H9 (cell line): ENCODE results near the gene CD79A. TPM values are rescaled to one million over a fixed set of nuclear protein-coding genes. Genes with fewer than 3 reads are reported as not detected.
A peak's percentile ranks its signal among the peaks of the same experiment; 100 is the strongest.

Experiments used
- DNase-seq: peaks from one replicate; pipeline ENCODE4 v3.0.0-alpha.2; 2017
- H2AFZ ChIP-seq: one replicate; pipeline ENCODE4 v1.6.1; 2013; ENCODE audit warnings: mild to moderate bottlenecking, low read length, control low read depth, moderate library complexity
- H2AK5ac ChIP-seq: 2 replicates; pipeline ENCODE4 v1.6.1; 2013; ENCODE audit warnings: low read length, control low read depth, mixed read lengths; ENCODE audit not compliant: insufficient read length
- H2BK120ac ChIP-seq: one replicate; pipeline ENCODE4 v1.6.1; 2013; ENCODE audit warnings: low read depth, mild to moderate bottlenecking, low read length, control low read depth, inconsistent platforms; ENCODE audit not compliant: poor library complexity, severe bottlenecking
- H2BK12ac ChIP-seq: 2 replicates; pipeline ENCODE4 v1.6.1; 2013; ENCODE audit warnings: low read length, control low read depth, mixed read lengths, low read depth; ENCODE audit not compliant: insufficient read length
- H2BK15ac ChIP-seq: 2 replicates; pipeline ENCODE4 v1.6.1; 2013; ENCODE audit warnings: low read depth, low read length, control low read depth
- H2BK20ac ChIP-seq: one replicate; pipeline ENCODE4 v1.6.1; 2013; ENCODE audit warnings: low read depth, mild to moderate bottlenecking, low read length, control low read depth, inconsistent platforms; ENCODE audit not compliant: poor library complexity, severe bottlenecking
- H2BK5ac ChIP-seq: 2 replicates; pipeline ENCODE4 v1.6.1; 2013; ENCODE audit warnings: low read length, control low read depth, mixed read lengths; ENCODE audit not compliant: insufficient read length
- H3K14ac ChIP-seq: 2 replicates; pipeline ENCODE4 v1.6.1; 2013; ENCODE audit warnings: low read length, control low read depth; ENCODE audit not compliant: insufficient read depth
- H3K18ac ChIP-seq: 2 replicates; pipeline ENCODE4 v1.6.1; 2013; ENCODE audit warnings: low read depth, mild to moderate bottlenecking, mixed read lengths, low read length, control low read depth; ENCODE audit not compliant: insufficient read length
- H3K23ac ChIP-seq: 2 replicates; pipeline ENCODE4 v1.6.1; 2013; ENCODE audit warnings: low read length, control low read depth, mixed read lengths, low read depth; ENCODE audit not compliant: insufficient read length
- H3K23me2 ChIP-seq: 2 replicates; pipeline ENCODE4 v1.6.1; 2013; ENCODE audit warnings: low read depth, mild to moderate bottlenecking, mixed read lengths, low read length, control low read depth; ENCODE audit not compliant: insufficient read length, poor library complexity, severe bottlenecking
- H3K27ac ChIP-seq: 2 replicates; pipeline ENCODE4 v1.5.1; 2013; ENCODE audit warnings: low read length, control low read depth, mixed read lengths, low read depth; ENCODE audit not compliant: insufficient read length
- H3K27me3 ChIP-seq: 2 replicates; pipeline ENCODE4 v1.6.1; 2013; ENCODE audit warnings: low read length, control low read depth, inconsistent platforms; ENCODE audit not compliant: insufficient read depth
- H3K4ac ChIP-seq: 2 replicates; pipeline ENCODE4 v1.6.1; 2013; ENCODE audit warnings: low read depth, mild to moderate bottlenecking, control low read depth, inconsistent platforms, low read length, moderate library complexity
- H3K4me1 ChIP-seq: 2 replicates; pipeline ENCODE4 v1.6.1; 2013; ENCODE audit warnings: low read length, control low read depth, inconsistent platforms; ENCODE audit not compliant: insufficient read depth
- H3K4me2 ChIP-seq: 2 replicates; pipeline ENCODE4 v1.6.1; 2013; ENCODE audit warnings: low read length, control low read depth, mixed read lengths; ENCODE audit not compliant: insufficient read length, insufficient read depth
- H3K56ac ChIP-seq: 2 replicates; pipeline ENCODE4 v1.6.1; 2013; ENCODE audit warnings: low read depth, mild to moderate bottlenecking, mixed read lengths, low read length, control low read depth; ENCODE audit not compliant: insufficient read length
- H3K79me1 ChIP-seq: 2 replicates; pipeline ENCODE4 v1.6.1; 2013; ENCODE audit warnings: low read depth, mild to moderate bottlenecking, moderate library complexity, low read length, control low read depth, inconsistent platforms; ENCODE audit not compliant: insufficient read depth, poor library complexity, severe bottlenecking
- H3K79me2 ChIP-seq: 2 replicates; pipeline ENCODE4 v1.6.1; 2013; ENCODE audit warnings: low read length, control low read depth, inconsistent platforms; ENCODE audit not compliant: insufficient read depth
- H3K9ac ChIP-seq: 2 replicates; pipeline ENCODE4 v1.6.1; 2013; ENCODE audit warnings: low read length, control low read depth, mixed read lengths; ENCODE audit not compliant: insufficient read length; ENCODE audit errors: extremely low read depth
- H3K9me3 ChIP-seq: one replicate; pipeline ENCODE4 v1.6.1; 2013; ENCODE audit warnings: low read depth, low read length, inconsistent platforms; ENCODE audit not compliant: control insufficient read depth
- H3T11ph ChIP-seq: one replicate; pipeline ENCODE4 v1.6.1; 2013; ENCODE audit warnings: mild to moderate bottlenecking, low read length, control low read depth, inconsistent platforms
- H4K20me1 ChIP-seq: one replicate; pipeline ENCODE4 v1.6.1; 2013; ENCODE audit not compliant: control insufficient read depth, insufficient read length, insufficient read depth
- H4K5ac ChIP-seq: 2 replicates; pipeline ENCODE4 v1.6.1; 2013; ENCODE audit warnings: low read depth, mild to moderate bottlenecking, mixed read lengths, low read length, control low read depth; ENCODE audit not compliant: insufficient read length
- H4K8ac ChIP-seq: replicated peaks from 2 replicates; pipeline ENCODE4 v1.6.1; 2013; ENCODE audit warnings: low read length, control low read depth, mixed read lengths, low read depth; ENCODE audit not compliant: insufficient read length
- H4K91ac ChIP-seq: 2 replicates; pipeline ENCODE4 v1.6.1; 2013; ENCODE audit warnings: low read depth, mild to moderate bottlenecking, moderate library complexity, mixed read lengths, low read length, control low read depth; ENCODE audit not compliant: insufficient read length
- H3K27ac Mint-ChIP-seq, 3 experiments: 2 replicates in 2 of 3; 3 replicates in 1 of 3; pipeline ENCODE4 v1.8.0; 2020 to 2021; ENCODE audit warnings: mixed read lengths in 3 of 3, mild to moderate bottlenecking in 1 of 3, moderate library complexity in 1 of 3
- H3K27me3 Mint-ChIP-seq: 2 replicates; pipeline ENCODE4 v1.8.0; 2021; ENCODE audit warnings: low read depth, mild to moderate bottlenecking, moderate library complexity, mixed read lengths
- H3K36me3 Mint-ChIP-seq, 3 experiments: 2 replicates in 2 of 3; 3 replicates in 1 of 3; pipeline ENCODE4 v1.8.0; 2020 to 2021; ENCODE audit warnings: low read depth in 3 of 3, mixed read lengths in 3 of 3; ENCODE audit not compliant: insufficient read depth in 1 of 3
- H3K4me1 Mint-ChIP-seq, 2 experiments: 2 replicates each; pipeline ENCODE4 v1.8.0; 2020; ENCODE audit warnings: mixed read lengths in 2 of 2
- H3K4me3 Mint-ChIP-seq, 2 experiments: 2 replicates in 1 of 2; 3 replicates in 1 of 2; pipeline ENCODE4 v1.8.0; 2020 to 2021; ENCODE audit warnings: mild to moderate bottlenecking in 2 of 2, mixed read lengths in 2 of 2, moderate library complexity in 1 of 2
- H3K9me3 Mint-ChIP-seq, 2 experiments: 2 replicates in 1 of 2; 3 replicates in 1 of 2; pipeline ENCODE4 v1.8.0; 2020; ENCODE audit warnings: mild to moderate bottlenecking in 2 of 2, mixed read lengths in 2 of 2, moderate library complexity in 1 of 2
- WGBS: extraction: QIAGEN DNeasy Blood & Tissue Kit; methylation state at CpG from one replicate; pipeline ENCODE4 v1.1.7; 2013; ENCODE audit warnings: missing lambda C conversion rate, low lambda C conversion rate, mixed read lengths; ENCODE audit not compliant: insufficient read length; ENCODE audit errors: extremely low coverage; 5-methylcytosine and 5-hydroxymethylcytosine counted together
- total RNA-seq: library from RNA; stranded (reverse); gene quantifications from 2 replicates; pipeline ENCODE4 v1.2.1, GENCODE V29; 2021
- TF ChIP-seq, protein P1 (sequence below): fragments of 200-600 bp; sonication (generic); conservative IDR thresholded peaks from 3 replicates; pipeline ENCODE4 v1.8.0; 2021; ENCODE audit warnings: antibody characterized with exemption, mild to moderate bottlenecking

The CD79A gene
- total RNA-seq, 1 experiment from 2014 or later = 0.22 TPM

DNA sequence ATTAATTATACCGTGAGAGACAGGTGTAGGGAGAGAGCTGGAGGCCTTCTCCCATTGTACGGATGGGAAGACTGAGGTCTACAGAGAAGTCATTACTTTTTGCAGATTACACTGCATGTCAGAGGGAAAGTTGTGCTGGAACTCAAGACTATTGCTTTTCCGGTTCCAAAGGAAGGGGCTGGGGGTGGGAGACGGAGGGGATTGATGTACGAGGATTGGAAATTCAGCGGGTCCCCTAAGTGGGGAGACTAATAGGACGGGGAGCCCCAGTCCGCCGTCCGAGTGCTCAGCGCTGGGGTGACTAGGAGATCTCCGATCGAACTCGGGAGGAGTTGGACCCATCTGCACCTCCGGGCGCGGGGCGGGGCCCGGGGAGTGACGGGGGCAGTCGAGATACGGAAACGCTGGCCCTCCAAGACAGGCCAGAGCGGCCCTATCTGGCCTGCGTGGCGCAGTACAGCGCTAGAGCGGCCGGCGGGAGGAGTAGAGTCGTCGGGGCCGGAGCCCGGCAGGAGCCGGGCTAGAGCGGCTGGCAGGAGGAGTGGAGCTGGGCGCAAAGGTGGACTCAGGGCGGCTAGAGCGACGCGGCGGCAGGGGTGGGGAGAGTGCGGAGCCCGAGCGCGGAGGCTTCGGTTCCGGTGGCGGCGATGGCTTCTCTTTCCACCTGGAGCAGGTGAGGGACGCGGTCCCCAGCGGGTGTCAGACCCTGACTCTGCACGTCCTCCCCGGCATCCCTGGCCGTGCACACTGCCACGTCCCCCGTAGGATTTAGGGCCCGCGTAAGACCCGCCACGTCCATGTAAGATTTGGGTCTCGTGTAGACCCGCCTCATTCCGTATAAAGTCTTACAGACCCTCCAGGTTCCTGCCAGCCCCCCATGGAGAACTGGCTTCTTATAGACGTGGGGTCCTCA lies 7.0 kb downstream of the CD79A start:
- Histone ChIP-seq H2AK5ac (no peak overlapping the region), H3K27me3 (no peaks in the 10 kb centered on the region; the same call in 1 of the 2 replicates), H3K18ac (no peak overlapping the region), H3K4me1 (peaks cover 8% of the 10 kb centered on the region), H2BK12ac (no peak overlapping the region), H3K79me2 (no peaks in the 10 kb centered on the region), H3K27ac (no peak overlapping the region), H3K4ac (no peak overlapping the region), H3K79me1 (no peaks in the 10 kb centered on the region), H4K5ac (no peak overlapping the region), H4K8ac (no peak overlapping the region), H2BK120ac (no peak overlapping the region), H3K23me2 (peaks cover 20% of the 10 kb centered on the region), H2AFZ (no peak overlapping the region), H4K91ac (no peak overlapping the region), H3K9me3 (no peaks in the 10 kb centered on the region), H3K4me2 (peak overlapping the region; percentile 98), H2BK5ac (no peak overlapping the region), H3K14ac (no peak overlapping the region; the same call in 1 of the 2 replicates), H2BK20ac (no peak overlapping the region), H2BK15ac (no peak overlapping the region), H4K20me1 (no peaks in the 10 kb centered on the region), H3T11ph (no peak overlapping the region), H3K9ac (peak overlapping the region; percentile 92), H3K23ac (no peak overlapping the region), H3K56ac (no peak overlapping the region)
- WGBS = no CpG with 5 or more reads among the region's 66 CpGs
- Mint-ChIP-seq H3K36me3 (peaks cover 0 to 1% (median 0%) of the 10 kb centered on the region in 3 experiments; a peak in 3 of 7 replicates), H3K27me3 (peaks cover 34% of the 10 kb centered on the region), H3K27ac (peak overlapping the region in 2 of 3 experiments; percentile 29 to 83; a peak in 4 of 7 replicates), H3K4me1 (peaks cover 27 to 50% of the 10 kb centered on the region in 2 experiments), H3K4me3 (peak overlapping the region; percentile 84 to 94), H3K9me3 (no peaks in the 10 kb centered on the region; a peak in 1 of 5 replicates)
- TF ChIP-seq, protein P1, sequence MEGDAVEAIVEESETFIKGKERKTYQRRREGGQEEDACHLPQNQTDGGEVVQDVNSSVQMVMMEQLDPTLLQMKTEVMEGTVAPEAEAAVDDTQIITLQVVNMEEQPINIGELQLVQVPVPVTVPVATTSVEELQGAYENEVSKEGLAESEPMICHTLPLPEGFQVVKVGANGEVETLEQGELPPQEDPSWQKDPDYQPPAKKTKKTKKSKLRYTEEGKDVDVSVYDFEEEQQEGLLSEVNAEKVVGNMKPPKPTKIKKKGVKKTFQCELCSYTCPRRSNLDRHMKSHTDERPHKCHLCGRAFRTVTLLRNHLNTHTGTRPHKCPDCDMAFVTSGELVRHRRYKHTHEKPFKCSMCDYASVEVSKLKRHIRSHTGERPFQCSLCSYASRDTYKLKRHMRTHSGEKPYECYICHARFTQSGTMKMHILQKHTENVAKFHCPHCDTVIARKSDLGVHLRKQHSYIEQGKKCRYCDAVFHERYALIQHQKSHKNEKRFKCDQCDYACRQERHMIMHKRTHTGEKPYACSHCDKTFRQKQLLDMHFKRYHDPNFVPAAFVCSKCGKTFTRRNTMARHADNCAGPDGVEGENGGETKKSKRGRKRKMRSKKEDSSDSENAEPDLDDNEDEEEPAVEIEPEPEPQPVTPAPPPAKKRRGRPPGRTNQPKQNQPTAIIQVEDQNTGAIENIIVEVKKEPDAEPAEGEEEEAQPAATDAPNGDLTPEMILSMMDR = no peak
- DNase-seq = peak; percentile 97
